Smooth muscle cell (in vitro differentiated cells): ENCODE measurements around the gene HOXD1. TPM values are rescaled to one million over a fixed set of nuclear protein-coding genes. Genes with fewer than 3 reads are reported as not detected.

Experiments
- DNase-seq: peaks from one replicate; lab custom pipeline; 2025; ENCODE audit not compliant: unreplicated experiment; lab: John Stamatoyannopoulos, UW
- H2AFZ ChIP-seq: fragments of 200-600 bp; sonication (generic); 2 replicates; pipeline ENCODE4 v1.6.0; 2016; ENCODE audit warnings: antibody characterized with exemption, low read depth, mild to moderate bottlenecking
- H3F3A ChIP-seq: fragments of 200-600 bp; sonication (generic); 2 replicates; pipeline ENCODE4 v1.6.0; 2017; ENCODE audit warnings: antibody characterized with exemption, low read depth
- H3K27ac ChIP-seq: fragments of 200-600 bp; sonication (generic); 2 replicates; pipeline ENCODE4 v1.5.1; 2016; ENCODE audit warnings: low read depth, mild to moderate bottlenecking
- H3K27me3 ChIP-seq: fragments of 200-600 bp; sonication (generic); 2 replicates; pipeline ENCODE4 v1.6.1; 2016; ENCODE audit warnings: low read depth, mild to moderate bottlenecking
- H3K36me3 ChIP-seq: fragments of 200-600 bp; sonication (generic); 2 replicates; pipeline ENCODE4 v1.5.1; 2016; ENCODE audit warnings: low read depth
- H3K4me1 ChIP-seq: fragments of 200-600 bp; sonication (generic); 2 replicates; pipeline ENCODE4 v1.5.1; 2016; ENCODE audit warnings: low read depth
- H3K4me2 ChIP-seq: fragments of 200-600 bp; sonication (generic); 2 replicates; pipeline ENCODE4 v1.6.0; 2016; ENCODE audit warnings: mild to moderate bottlenecking
- H3K4me3 ChIP-seq: fragments of 200-600 bp; sonication (generic); 2 replicates; pipeline ENCODE4 v1.5.1; 2016; ENCODE audit warnings: mild to moderate bottlenecking
- H3K79me2 ChIP-seq: fragments of 200-600 bp; sonication (generic); 2 replicates; pipeline ENCODE4 v1.6.0; 2016; ENCODE audit warnings: low read depth, mild to moderate bottlenecking
- H3K9ac ChIP-seq: fragments of 200-600 bp; sonication (generic); 2 replicates; pipeline ENCODE4 v1.6.0; 2016; ENCODE audit warnings: low read depth
- H3K9me3 ChIP-seq: fragments of 200-600 bp; sonication (generic); replicated peaks from 2 replicates; pipeline ENCODE4 v1.5.1; 2016; ENCODE audit warnings: low read depth
- H4K20me1 ChIP-seq: fragments of 200-600 bp; sonication (generic); 2 replicates; pipeline ENCODE4 v1.6.0; 2016; ENCODE audit warnings: low read depth
- CTCF ChIP-seq: fragments of 200-600 bp; sonication (generic); IDR thresholded peaks from 2 replicates; pipeline ENCODE4 v1.5.1; 2017; ENCODE audit warnings: borderline replicate concordance, mild to moderate bottlenecking, antibody characterized with exemption; ENCODE audit not compliant: insufficient read depth, poor library complexity, severe bottlenecking
- WGBS: methylation state at CpG from one replicate; pipeline ENCODE4 v1.1.7; 2016; ENCODE audit warnings: low lambda C conversion rate; 5-methylcytosine and 5-hydroxymethylcytosine counted together
- microRNA counts: library from miRNA; unstranded; fragments of <30 nt; microRNA quantifications from one replicate; lab custom pipeline; 2016
- microRNA-seq: library from miRNA; unstranded; fragments of <30 nt; microRNA quantifications from one replicate; pipeline ENCODE4, GENCODE V29; 2016; ENCODE audit warnings: borderline number of aligned reads
- polyA plus RNA-seq: library from polyadenylated mRNA; unstranded; fragments of >200 nt; fragmentation: Nextera tagmentation; extraction: Ambion mirVana; gene quantifications from 2 replicates; pipeline ENCODE4 v1.2.1, GENCODE V29; 2016
- small RNA-seq: library from RNA; depleted of rRNA; stranded (forward); fragments of <200 nt; gene quantifications from one replicate; pipeline ENCODE3, GENCODE V24; 2014
- total RNA-seq: library from RNA; depleted of rRNA; stranded (reverse); fragments of >200 nt; gene quantifications from 2 replicates; pipeline ENCODE4 v1.2.3, GENCODE V29; 2014

Gene HOXD1
- total and polyA plus RNA-seq, 2 experiments from 2014 or later = not detected

- peaks cover 10% of the 10 kb centered on the region for H3K27me3 ChIP-seq
- DNase-seq = no peak
- no peaks in the 10 kb centered on the region for H4K20me1 ChIP-seq
- H3K9me3 ChIP-seq = no peaks in the 10 kb centered on the region
- H3K36me3 ChIP-seq = no peaks in the 10 kb centered on the region
- no peak overlapping the region for H2AFZ ChIP-seq
- H3F3A ChIP-seq = no peaks in the 10 kb centered on the region
- TF ChIP-seq CTCF = no peak
- no peaks in the 10 kb centered on the region for H3K4me1 ChIP-seq
- H3K4me3 ChIP-seq = no peak overlapping the region
- 17% methylated on average over 1 of the region's 1 CpG for WGBS
- peak overlapping the region; percentile 15 for H3K27ac ChIP-seq
- H3K4me2 ChIP-seq = peak overlapping the region; percentile 15
- H3K79me2 ChIP-seq = no peaks in the 10 kb centered on the region
- no peak overlapping the region for H3K9ac ChIP-seq
Measured at GRCh38 chr2:176240301-176240700, 51.8 kb downstream of the HOXD1 start.

MicroRNAs encoded within 50 kb of the gene (microRNA counts, 767-probe panel; counts per million panel counts)
- 183 counts per million for microRNA hsa-miR-10b-5p (lab: Ali Mortazavi, UCI)

Small RNAs within 50 kb of the gene (microRNA-seq; reads per million reads assigned to microRNA genes)
- gene MIR10B = 507 reads per million, percentile 74 among the genes with 10 or more reads in this experiment

Small RNAs within 50 kb of the gene (small RNA-seq; reads per million reads assigned to genes)
- 911 reads per million, percentile 100 among the genes with 10 or more reads in this experiment for gene MIR10B

Other genes starting within 250 kb of the HOXD1 start
- 38.5 and 51.4 TPM in 2 replicates for gene LNPK, start 186.4 kb upstream of the HOXD1 start, total RNA-seq
- 14.4 and 23.4 TPM in 2 replicates for gene LNPK, start 186.4 kb upstream of the HOXD1 start, polyA plus RNA-seq
- 0.04 TPM in 1 of 2 replicates, not detected in the other for gene EVX2, start 104.7 kb upstream of the HOXD1 start, total RNA-seq
- gene EVX2, start 104.7 kb upstream of the HOXD1 start, polyA plus RNA-seq = not detected in 2 replicates
- gene HOXD13, start 95.9 kb upstream of the HOXD1 start, total RNA-seq = 0.31 and 1.9 TPM in 2 replicates
- gene HOXD13, start 95.9 kb upstream of the HOXD1 start, polyA plus RNA-seq = 0.45 and 1.9 TPM in 2 replicates
- 0.54 TPM in 1 of 2 replicates, not detected in the other for gene HOXD12, start 88.9 kb upstream of the HOXD1 start, total RNA-seq
- gene HOXD12, start 88.9 kb upstream of the HOXD1 start, polyA plus RNA-seq = not detected in 2 replicates
- gene HOXD11, start 81.4 kb upstream of the HOXD1 start, total RNA-seq = 4.4 and 9.8 TPM in 2 replicates
- 7.9 and 9.0 TPM in 2 replicates for gene HOXD11, start 81.4 kb upstream of the HOXD1 start, polyA plus RNA-seq
- gene HOXD10, start 71.9 kb upstream of the HOXD1 start, total RNA-seq = 6.7 and 9.9 TPM in 2 replicates
- gene HOXD10, start 71.9 kb upstream of the HOXD1 start, polyA plus RNA-seq = 10.6 and 11.4 TPM in 2 replicates
- gene HOXD9, start 65.9 kb upstream of the HOXD1 start, total RNA-seq = 0.45 and 0.49 TPM in 2 replicates
- gene HOXD9, start 65.9 kb upstream of the HOXD1 start, polyA plus RNA-seq = 1.4 and 2.2 TPM in 2 replicates
- gene HOXD8, start 59.0 kb upstream of the HOXD1 start, total RNA-seq = 0.13 and 2.0 TPM in 2 replicates
- gene HOXD8, start 59.0 kb upstream of the HOXD1 start, polyA plus RNA-seq = not detected in 2 replicates
- 0.09 TPM in 1 of 2 replicates, not detected in the other for gene HOXD4, start 37.1 kb upstream of the HOXD1 start, total RNA-seq
- not detected in 2 replicates for gene HOXD4, start 37.1 kb upstream of the HOXD1 start, polyA plus RNA-seq
- gene HOXD3, start 31.4 kb upstream of the HOXD1 start, total RNA-seq = 0.63 TPM in 1 of 2 replicates, not detected in the other
- gene HOXD3, start 31.4 kb upstream of the HOXD1 start, polyA plus RNA-seq = not detected in 2 replicates
- gene MTX2, start 80.8 kb downstream of the HOXD1 start, total RNA-seq = 27.7 and 36.2 TPM in 2 replicates
- 39.2 and 41.3 TPM in 2 replicates for gene MTX2, start 80.8 kb downstream of the HOXD1 start, polyA plus RNA-seq